CD4-positive, alpha-beta T cell (primary cell): ENCODE measurements around the gene CTCFL. TPM values are rescaled to one million over a fixed set of nuclear protein-coding genes. Genes with fewer than 3 reads are reported as not detected.

Experiments
- ATAC-seq: fragments of 200-7000 bp; cut with Tn5 transposase; one replicate; pipeline ENCODE4 v1.10.0; 2022; ENCODE audit warnings: mild to moderate bottlenecking; ENCODE audit not compliant: poor library complexity
- CTCF ChIA-PET: fragments of 350-600 bp; sonication (Branson Sonifier 250); formaldehyde crosslinking; loops from one replicate; lab custom pipeline; 2021; ENCODE audit warnings: antibody characterized with exemption, inconsistent platforms; lab: Charles Lee
- POLR2A ChIA-PET: fragments of 350-600 bp; sonication (Branson Sonifier 250); formaldehyde crosslinking; loops from one replicate; lab custom pipeline; 2021; ENCODE audit warnings: antibody characterized with exemption, inconsistent platforms; lab: Charles Lee
- DNase-seq, 14 experiments: peaks; one replicate each; pipeline ENCODE4 v3.0.0-alpha.2; 2013 to 2020; ENCODE audit warnings: mixed read lengths in 2 of 14
- H3K27ac ChIP-seq, 2 donors: one replicate each; pipeline versions ENCODE4 v1.5.1 to v1.7.0; 2013; ENCODE audit warnings: low read length in 2 of 2, low read depth in 1 of 2, mild to moderate bottlenecking in 1 of 2
- H3K27me3 ChIP-seq, 2 experiments: 1 replicate in 1 of 2; 2 replicates in 1 of 2; pipeline versions ENCODE4 v1.6.1 to v1.7.0; 2013; ENCODE audit warnings: low read length in 2 of 2, control low read depth in 1 of 2, mild to moderate bottlenecking in 1 of 2, moderate library complexity in 1 of 2; ENCODE audit not compliant: insufficient read depth in 2 of 2, control insufficient read depth in 1 of 2
- H3K36me3 ChIP-seq: one replicate; pipeline ENCODE4 v1.6.1; 2013; ENCODE audit warnings: low read length, control low read depth; ENCODE audit not compliant: insufficient read depth
- H3K4me1 ChIP-seq: one replicate; pipeline ENCODE4 v1.6.1; 2013; ENCODE audit warnings: low read length, control low read depth; ENCODE audit not compliant: insufficient read depth
- H3K4me3 ChIP-seq: one replicate; pipeline ENCODE4 v1.5.1; 2013; ENCODE audit warnings: mild to moderate bottlenecking, low read length, moderate library complexity
- H3K9me3 ChIP-seq, 2 experiments: 1 replicate in 1 of 2; 2 replicates in 1 of 2; pipeline versions ENCODE4 v1.6.1 to v1.7.0; 2013; ENCODE audit warnings: low read length in 2 of 2, mild to moderate bottlenecking in 2 of 2, control low read depth in 1 of 2, moderate library complexity in 1 of 2; ENCODE audit not compliant: control insufficient read depth in 1 of 2, insufficient read depth in 1 of 2
- H3K27ac Mint-ChIP-seq: one replicate; pipeline ENCODE4 v1.8.0; 2020; ENCODE audit warnings: mixed read lengths
- H3K27me3 Mint-ChIP-seq: one replicate; pipeline ENCODE4 v1.8.0; 2021; ENCODE audit warnings: mixed read lengths
- H3K36me3 Mint-ChIP-seq: one replicate; pipeline ENCODE4 v1.8.0; 2021; ENCODE audit warnings: low read depth, mixed read lengths
- H3K4me1 Mint-ChIP-seq: one replicate; pipeline ENCODE4 v1.8.0; 2021; ENCODE audit warnings: low read depth, mixed read lengths
- H3K4me3 Mint-ChIP-seq: one replicate; pipeline ENCODE4 v1.8.0; 2020; ENCODE audit warnings: mild to moderate bottlenecking, mixed read lengths
- H3K9me3 Mint-ChIP-seq: one replicate; pipeline ENCODE4 v1.8.0; 2020; ENCODE audit warnings: mixed read lengths
- intact Hi-C, 2 experiments: fragments of 100-400 bp; cut with DNase I in 1 of 2; cut with micrococcal nuclease in 1 of 2; formaldehyde crosslinking; loops; one replicate each; pipeline versions ENCODE4 v1.15.1 to v1.9.0; 2023 to 2025; cut with DNase I, micrococcal nuclease
- total RNA-seq, 174 experiments: library from RNA in 2 of 174; stranded (reverse) in 2 of 174; gene quantifications; one replicate each; pipeline ENCODE4 v1.2.3 and lab custom pipeline; 2021 to 2026
- TF ChIP-seq, protein P1 (sequence below): fragments of 200-600 bp; IDR thresholded peaks from one replicate; pipeline ENCODE4 v1.8.0; 2022; ENCODE audit warnings: antibody characterized with exemption, mild to moderate bottlenecking

The CTCFL gene
- total RNA-seq, 2 experiments from 2014 or later: not detected

- Mint-ChIP-seq H3K27me3 (peaks cover 23% of the 10 kb centered on the region), H3K27ac (no peak overlapping the region), H3K4me3 (no peak overlapping the region), H3K9me3 (no peaks in the 10 kb centered on the region), H3K36me3 (no peaks in the 10 kb centered on the region), H3K4me1 (no peaks in the 10 kb centered on the region)
- H3K9me3 ChIP-seq: no peaks in the 10 kb centered on the region
- no peak overlapping the region for H3K27ac ChIP-seq
- TF ChIP-seq, protein P1, sequence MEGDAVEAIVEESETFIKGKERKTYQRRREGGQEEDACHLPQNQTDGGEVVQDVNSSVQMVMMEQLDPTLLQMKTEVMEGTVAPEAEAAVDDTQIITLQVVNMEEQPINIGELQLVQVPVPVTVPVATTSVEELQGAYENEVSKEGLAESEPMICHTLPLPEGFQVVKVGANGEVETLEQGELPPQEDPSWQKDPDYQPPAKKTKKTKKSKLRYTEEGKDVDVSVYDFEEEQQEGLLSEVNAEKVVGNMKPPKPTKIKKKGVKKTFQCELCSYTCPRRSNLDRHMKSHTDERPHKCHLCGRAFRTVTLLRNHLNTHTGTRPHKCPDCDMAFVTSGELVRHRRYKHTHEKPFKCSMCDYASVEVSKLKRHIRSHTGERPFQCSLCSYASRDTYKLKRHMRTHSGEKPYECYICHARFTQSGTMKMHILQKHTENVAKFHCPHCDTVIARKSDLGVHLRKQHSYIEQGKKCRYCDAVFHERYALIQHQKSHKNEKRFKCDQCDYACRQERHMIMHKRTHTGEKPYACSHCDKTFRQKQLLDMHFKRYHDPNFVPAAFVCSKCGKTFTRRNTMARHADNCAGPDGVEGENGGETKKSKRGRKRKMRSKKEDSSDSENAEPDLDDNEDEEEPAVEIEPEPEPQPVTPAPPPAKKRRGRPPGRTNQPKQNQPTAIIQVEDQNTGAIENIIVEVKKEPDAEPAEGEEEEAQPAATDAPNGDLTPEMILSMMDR: no peak
- H3K4me1 ChIP-seq: no peaks in the 10 kb centered on the region
- no peaks in the 10 kb centered on the region for H3K27me3 ChIP-seq
- DNase-seq (no peak), ATAC-seq (no peak)
- ChIA-PET POLR2A (no interaction called here), CTCF (no interaction called here)
- intact Hi-C loops: no loop called here
- H3K4me3 ChIP-seq: no peak overlapping the region
- H3K36me3 ChIP-seq: no peaks in the 10 kb centered on the region
Measured at GRCh38 chr20:57546956-57547649, 22.2 kb upstream of the CTCFL start.

DNA sequence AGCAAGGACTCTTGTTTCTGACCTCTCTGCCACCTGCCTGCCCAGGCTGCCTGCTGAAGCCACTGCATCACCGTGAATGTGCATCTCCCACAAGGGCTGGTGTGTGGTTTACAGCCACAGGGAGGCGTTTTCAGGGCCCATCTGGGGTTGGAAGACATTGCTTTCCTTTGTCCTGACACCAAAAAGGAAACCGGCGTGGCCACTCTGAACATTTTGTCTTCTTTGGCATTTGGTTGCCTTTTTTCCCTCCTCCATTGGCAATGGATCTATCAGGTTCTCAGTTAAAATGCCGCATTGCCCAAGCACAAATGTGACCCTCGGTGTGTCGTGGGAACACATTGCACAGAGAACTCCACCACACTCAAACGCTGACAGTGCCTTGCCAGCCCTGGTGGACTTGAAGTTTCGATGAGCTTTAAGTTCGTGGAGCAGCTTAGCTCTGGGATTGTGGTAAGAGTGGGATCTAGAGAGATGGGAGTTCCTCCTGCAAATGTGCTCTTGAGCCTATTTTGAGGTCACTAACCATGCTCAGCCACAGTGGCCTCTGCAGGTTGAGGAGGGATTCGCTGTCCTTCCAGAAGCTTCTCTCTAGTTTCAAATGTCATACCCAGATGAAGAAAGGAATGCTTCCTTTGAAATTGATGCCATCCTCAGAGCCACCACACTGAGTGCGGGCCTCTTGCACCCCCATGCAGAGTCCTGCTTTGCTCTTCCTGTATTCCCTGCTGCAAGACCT, 21.2 kb upstream of the CTCFL start:
- no peak overlapping the region for H3K4me3 ChIP-seq
- no peaks in the 10 kb centered on the region for H3K36me3 Mint-ChIP-seq
- ChIA-PET CTCF (no interaction called here), POLR2A (no interaction called here)
- TF ChIP-seq, protein P1: no peak
- no peak overlapping the region for H3K27ac Mint-ChIP-seq
- no peaks in the 10 kb centered on the region for H3K4me1 ChIP-seq
- no peaks in the 10 kb centered on the region for H3K36me3 ChIP-seq
- no peak overlapping the region for H3K27ac ChIP-seq
- H3K27me3 Mint-ChIP-seq: peaks cover 23% of the 10 kb centered on the region
- H3K4me1 Mint-ChIP-seq: no peaks in the 10 kb centered on the region
- no peaks in the 10 kb centered on the region for H3K9me3 ChIP-seq
- no peak overlapping the region for H3K4me3 Mint-ChIP-seq
- no peaks in the 10 kb centered on the region for H3K9me3 Mint-ChIP-seq
- intact Hi-C loops: no loop called here
- ATAC-seq: no peak
- no peaks in the 10 kb centered on the region for H3K27me3 ChIP-seq
- no peak for DNase-seq

DNA sequence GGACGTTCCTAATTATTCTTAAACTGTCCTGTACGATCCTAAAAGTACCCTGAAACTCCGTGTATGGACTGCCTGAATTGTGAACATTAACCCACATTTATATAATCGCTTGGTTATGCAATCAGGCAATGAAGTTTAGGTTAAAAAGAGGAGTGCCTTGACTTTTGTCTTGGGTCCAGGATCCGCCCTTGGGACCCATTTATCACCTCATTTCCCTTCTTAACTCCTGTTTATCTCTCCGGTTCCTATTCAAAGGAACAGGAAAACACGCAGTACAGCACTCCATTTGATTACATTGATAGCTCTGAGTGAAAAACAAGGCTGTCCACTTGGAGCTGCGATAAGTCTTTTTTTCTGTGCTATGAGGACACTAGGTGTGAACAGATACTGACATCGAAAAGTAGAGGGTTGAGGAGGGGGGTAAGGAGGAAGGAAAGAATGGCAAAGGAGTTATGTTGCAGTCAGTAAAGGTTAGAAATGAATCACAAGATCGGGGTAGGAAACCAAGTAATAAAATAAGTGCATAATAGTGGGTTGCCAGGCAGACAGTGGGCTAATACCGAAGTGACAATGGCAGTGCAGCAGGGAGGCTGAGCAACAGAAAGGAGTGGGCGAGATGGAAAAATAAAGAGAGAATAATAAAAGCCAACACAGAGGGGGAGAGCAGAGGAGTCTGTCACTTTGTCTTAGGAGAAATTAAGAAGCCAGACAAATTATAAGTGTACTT, 20.1 kb upstream of the CTCFL start:
- CTCF ChIA-PET: no interaction called here
- intact Hi-C loops: no loop called here

More for the DNA sequence above, 20.1 kb upstream of the CTCFL start:
- no peaks in the 10 kb centered on the region for H3K9me3 Mint-ChIP-seq
- H3K4me1 ChIP-seq: no peaks in the 10 kb centered on the region
- H3K27ac ChIP-seq: no peak overlapping the region
- H3K27me3 Mint-ChIP-seq: peaks cover 30% of the 10 kb centered on the region
- H3K4me3 ChIP-seq: no peak overlapping the region
- no peaks in the 10 kb centered on the region for H3K36me3 ChIP-seq
- POLR2A ChIA-PET: no interaction called here
- TF ChIP-seq, protein P1: no peak
- no peaks in the 10 kb centered on the region for H3K4me1 Mint-ChIP-seq
- DNase-seq (no peak), ATAC-seq (no peak)
- H3K9me3 ChIP-seq: no peaks in the 10 kb centered on the region
- no peaks in the 10 kb centered on the region for H3K36me3 Mint-ChIP-seq
- no peak overlapping the region for H3K4me3 Mint-ChIP-seq
- H3K27me3 ChIP-seq: no peaks in the 10 kb centered on the region
- H3K27ac Mint-ChIP-seq: no peak overlapping the region
